ENCODE measurements around the gene TFAP2E.

Gene TFAP2E

GRCh38 chr1:35573198-35574124 lies at the start of gene TFAP2E:
Gene TFAP2E, plus strand, starts transcription at chr1:35573314. Its CDS starts 264 bp downstream, at chr1:35573578.
- DNase-seq (ENCODE audit: low read depth, low spot score): no peak

GRCh38 chr1:35524106-35524505 lies 49.0 kb upstream of the TFAP2E start:
- DNase-seq (ENCODE audit: low read depth, low spot score): no peak

- no peak for DNase-seq (ENCODE audit: low read depth, low spot score)
These were observed 42.9 kb upstream of the TFAP2E start for GRCh38 chr1:35530168-35530567.

- no peak for DNase-seq (ENCODE audit: low read depth, low spot score)
These were observed 42.2 kb upstream of the TFAP2E start for GRCh38 chr1:35530946-35531345.

- no peak for DNase-seq (ENCODE audit: low read depth, low spot score)
These were observed 41.7 kb upstream of the TFAP2E start for GRCh38 chr1:35531368-35531767.

- no peak for DNase-seq (ENCODE audit: low read depth, low spot score)
These were observed 40.5 kb upstream of the TFAP2E start for GRCh38 chr1:35532497-35533223.

GRCh38 chr1:35533586-35533985 lies 39.5 kb upstream of the TFAP2E start:
- DNase-seq (ENCODE audit: low read depth, low spot score): no peak

GRCh38 chr1:35535243-35535642 lies 37.9 kb upstream of the TFAP2E start:
- no peak for DNase-seq (ENCODE audit: low read depth, low spot score)

GRCh38 chr1:35536556-35537162 lies 36.5 kb upstream of the TFAP2E start:
- DNase-seq (ENCODE audit: low read depth, low spot score): no peak

- DNase-seq (ENCODE audit: low read depth, low spot score): no peak
These were observed 35.3 kb upstream of the TFAP2E start for GRCh38 chr1:35537806-35538205.

- no peak for DNase-seq (ENCODE audit: low read depth, low spot score)
These were observed 33.9 kb upstream of the TFAP2E start for GRCh38 chr1:35539073-35539823.

GRCh38 chr1:35539824-35540261 lies 33.3 kb upstream of the TFAP2E start:
- DNase-seq (ENCODE audit: low read depth, low spot score): no peak

GRCh38 chr1:35544976-35545375 lies 28.1 kb upstream of the TFAP2E start:
- no peak for DNase-seq (ENCODE audit: low read depth, low spot score)

- DNase-seq (ENCODE audit: low read depth, low spot score): no peak
These were observed 26.5 kb upstream of the TFAP2E start for GRCh38 chr1:35546614-35547013.

GRCh38 chr1:35553851-35554250 lies 19.3 kb upstream of the TFAP2E start:
- no peak for DNase-seq (ENCODE audit: low read depth, low spot score)

- no peak for DNase-seq (ENCODE audit: low read depth, low spot score)
These were observed 18.6 kb upstream of the TFAP2E start for GRCh38 chr1:35554266-35555211.

GRCh38 chr1:35555212-35555584 lies 17.9 kb upstream of the TFAP2E start:
- no peak for DNase-seq (ENCODE audit: low read depth, low spot score)

GRCh38 chr1:35555601-35556477 lies 17.3 kb upstream of the TFAP2E start:
- no peak for DNase-seq (ENCODE audit: low read depth, low spot score)

- no peak for DNase-seq (ENCODE audit: low read depth, low spot score)
These were observed 16.5 kb upstream of the TFAP2E start for GRCh38 chr1:35556484-35557117.

All from smooth muscle cell of the brain vasculature (primary cell).